ENCODE measurements around the gene PTPN1. TPM values are rescaled to one million over a fixed set of nuclear protein-coding genes. Genes with fewer than 3 reads are reported as not detected.

Gene PTPN1
- total RNA-seq, 1 experiment from 2014 or later: 30.8 TPM

DNA sequence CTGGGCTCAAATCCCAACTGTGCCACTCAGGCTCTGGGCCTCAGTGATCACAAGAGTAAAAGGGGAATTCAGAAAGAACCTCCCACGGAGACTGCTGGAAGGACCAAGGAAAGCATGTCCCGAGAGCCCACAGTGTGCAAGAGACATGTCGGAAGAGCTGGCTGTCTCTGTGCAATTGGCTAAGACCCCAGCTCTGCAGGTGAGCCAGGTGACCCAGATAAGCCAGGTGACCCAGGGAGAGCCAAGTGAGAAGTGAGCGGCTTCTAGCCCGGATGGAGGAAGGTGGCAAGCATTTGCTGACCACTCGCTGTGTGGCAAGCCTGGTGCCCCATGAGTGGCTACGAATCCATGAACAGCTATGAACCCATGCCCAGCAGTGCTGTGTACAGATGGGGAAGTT, 122.1 kb downstream of the PTPN1 start:
- DNase-seq: no peak
- Histone ChIP-seq H3K79me1 (ENCODE audit: insufficient read depth, low read depth, low read length, poor library complexity, severe bottlenecking) (no peaks in the 10 kb centered on the region), H2BK15ac (ENCODE audit: low read depth, low read length) (no peak overlapping the region), H2AK5ac (ENCODE audit: insufficient read length, low read length) (no peak overlapping the region), H3K23me2 (ENCODE audit: insufficient read length, low read depth, low read length, poor library complexity, severe bottlenecking) (no peaks in the 10 kb centered on the region), H3K56ac (ENCODE audit: insufficient read length, low read depth, low read length) (no peak overlapping the region), H2BK120ac (ENCODE audit: low read depth, low read length, poor library complexity, severe bottlenecking) (no peak overlapping the region), H3K4me2 (ENCODE audit: insufficient read depth, insufficient read length, low read length) (no peak overlapping the region), H4K8ac (replicated peaks; ENCODE audit: insufficient read length, low read depth, low read length) (no peak overlapping the region), H3K27ac (ENCODE audit: insufficient read length, low read depth, low read length) (no peak overlapping the region), H4K20me1 (ENCODE audit: control insufficient read depth, insufficient read depth, insufficient read length) (no peaks in the 10 kb centered on the region), H3K4ac (ENCODE audit: low read depth, low read length) (no peak overlapping the region), H3K9me3 (ENCODE audit: control insufficient read depth, low read depth, low read length) (no peaks in the 10 kb centered on the region), H3K27me3 (ENCODE audit: insufficient read depth, low read length) (no peaks in the 10 kb centered on the region), H2BK5ac (ENCODE audit: insufficient read length, low read length) (no peak overlapping the region), H2AFZ (ENCODE audit: low read length) (no peak overlapping the region), H3K18ac (ENCODE audit: insufficient read length, low read depth, low read length) (no peak overlapping the region), H3T11ph (ENCODE audit: low read length) (no peak overlapping the region), H3K23ac (ENCODE audit: insufficient read length, low read depth, low read length) (no peak overlapping the region), H4K5ac (ENCODE audit: insufficient read length, low read depth, low read length) (no peak overlapping the region), H3K9ac (ENCODE audit: extremely low read depth, insufficient read length, low read length) (no peak overlapping the region), H3K79me2 (ENCODE audit: insufficient read depth, low read length) (no peaks in the 10 kb centered on the region), H4K91ac (ENCODE audit: insufficient read length, low read depth, low read length) (no peak overlapping the region), H2BK20ac (ENCODE audit: low read depth, low read length, poor library complexity, severe bottlenecking) (no peak overlapping the region), H2BK12ac (ENCODE audit: insufficient read length, low read depth, low read length) (no peak overlapping the region), H3K14ac (ENCODE audit: insufficient read depth, low read length) (no peak overlapping the region; the same call in 1 of the 2 replicates), H3K4me1 (ENCODE audit: insufficient read depth, low read length) (peaks cover 11% of the 10 kb centered on the region; the same call in 1 of the 2 replicates)
- Mint-ChIP-seq H3K27me3 (ENCODE audit: low read depth) (peaks cover 6% of the 10 kb centered on the region; the same call in 1 of the 2 replicates), H3K9me3 (no peaks in the 10 kb centered on the region; a peak in 1 of 5 replicates), H3K4me3 (no peak overlapping the region), H3K36me3 (ENCODE audit: insufficient read depth in 1 of 3, low read depth in 3 of 3) (no peaks in the 10 kb centered on the region; a peak in 1 of 7 replicates), H3K4me1 (peaks cover 26 to 40% of the 10 kb centered on the region in 2 experiments), H3K27ac (peak overlapping the region in 1 of 3 experiments; percentile 49; a peak in 1 of 7 replicates)
- TF ChIP-seq, protein P1, sequence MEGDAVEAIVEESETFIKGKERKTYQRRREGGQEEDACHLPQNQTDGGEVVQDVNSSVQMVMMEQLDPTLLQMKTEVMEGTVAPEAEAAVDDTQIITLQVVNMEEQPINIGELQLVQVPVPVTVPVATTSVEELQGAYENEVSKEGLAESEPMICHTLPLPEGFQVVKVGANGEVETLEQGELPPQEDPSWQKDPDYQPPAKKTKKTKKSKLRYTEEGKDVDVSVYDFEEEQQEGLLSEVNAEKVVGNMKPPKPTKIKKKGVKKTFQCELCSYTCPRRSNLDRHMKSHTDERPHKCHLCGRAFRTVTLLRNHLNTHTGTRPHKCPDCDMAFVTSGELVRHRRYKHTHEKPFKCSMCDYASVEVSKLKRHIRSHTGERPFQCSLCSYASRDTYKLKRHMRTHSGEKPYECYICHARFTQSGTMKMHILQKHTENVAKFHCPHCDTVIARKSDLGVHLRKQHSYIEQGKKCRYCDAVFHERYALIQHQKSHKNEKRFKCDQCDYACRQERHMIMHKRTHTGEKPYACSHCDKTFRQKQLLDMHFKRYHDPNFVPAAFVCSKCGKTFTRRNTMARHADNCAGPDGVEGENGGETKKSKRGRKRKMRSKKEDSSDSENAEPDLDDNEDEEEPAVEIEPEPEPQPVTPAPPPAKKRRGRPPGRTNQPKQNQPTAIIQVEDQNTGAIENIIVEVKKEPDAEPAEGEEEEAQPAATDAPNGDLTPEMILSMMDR (conservative IDR thresholded peaks at IDR 0.05): no peak
- WGBS (ENCODE audit: extremely low coverage, insufficient read length, low lambda C conversion rate): no CpG with 5 or more reads among the region's 7 CpGs
